Smooth muscle cell (in vitro differentiated cells): ENCODE measurements around the gene SEC14L6. TPM values are rescaled to one million over a fixed set of nuclear protein-coding genes. Genes with fewer than 3 reads are reported as not detected.

Experiments used
- DNase-seq: peaks from one replicate; lab custom pipeline; 2025; ENCODE audit not compliant: unreplicated experiment; lab: John Stamatoyannopoulos, UW
- H2AFZ ChIP-seq: fragments of 200-600 bp; sonication (generic); 2 replicates; pipeline ENCODE4 v1.6.0; 2016; ENCODE audit warnings: antibody characterized with exemption, low read depth, mild to moderate bottlenecking
- H3F3A ChIP-seq: fragments of 200-600 bp; sonication (generic); 2 replicates; pipeline ENCODE4 v1.6.0; 2017; ENCODE audit warnings: antibody characterized with exemption, low read depth
- H3K27ac ChIP-seq: fragments of 200-600 bp; sonication (generic); 2 replicates; pipeline ENCODE4 v1.5.1; 2016; ENCODE audit warnings: low read depth, mild to moderate bottlenecking
- H3K27me3 ChIP-seq: fragments of 200-600 bp; sonication (generic); 2 replicates; pipeline ENCODE4 v1.6.1; 2016; ENCODE audit warnings: low read depth, mild to moderate bottlenecking
- H3K36me3 ChIP-seq: fragments of 200-600 bp; sonication (generic); 2 replicates; pipeline ENCODE4 v1.5.1; 2016; ENCODE audit warnings: low read depth
- H3K4me1 ChIP-seq: fragments of 200-600 bp; sonication (generic); 2 replicates; pipeline ENCODE4 v1.5.1; 2016; ENCODE audit warnings: low read depth
- H3K4me2 ChIP-seq: fragments of 200-600 bp; sonication (generic); 2 replicates; pipeline ENCODE4 v1.6.0; 2016; ENCODE audit warnings: mild to moderate bottlenecking
- H3K4me3 ChIP-seq: fragments of 200-600 bp; sonication (generic); 2 replicates; pipeline ENCODE4 v1.5.1; 2016; ENCODE audit warnings: mild to moderate bottlenecking
- H3K79me2 ChIP-seq: fragments of 200-600 bp; sonication (generic); 2 replicates; pipeline ENCODE4 v1.6.0; 2016; ENCODE audit warnings: low read depth, mild to moderate bottlenecking
- H3K9ac ChIP-seq: fragments of 200-600 bp; sonication (generic); 2 replicates; pipeline ENCODE4 v1.6.0; 2016; ENCODE audit warnings: low read depth
- H3K9me3 ChIP-seq: fragments of 200-600 bp; sonication (generic); replicated peaks from 2 replicates; pipeline ENCODE4 v1.5.1; 2016; ENCODE audit warnings: low read depth
- H4K20me1 ChIP-seq: fragments of 200-600 bp; sonication (generic); 2 replicates; pipeline ENCODE4 v1.6.0; 2016; ENCODE audit warnings: low read depth
- CTCF ChIP-seq: fragments of 200-600 bp; sonication (generic); IDR thresholded peaks from 2 replicates; pipeline ENCODE4 v1.5.1; 2017; ENCODE audit warnings: borderline replicate concordance, mild to moderate bottlenecking, antibody characterized with exemption; ENCODE audit not compliant: insufficient read depth, poor library complexity, severe bottlenecking
- WGBS: methylation state at CpG from one replicate; pipeline ENCODE4 v1.1.7; 2016; ENCODE audit warnings: low lambda C conversion rate; 5-methylcytosine and 5-hydroxymethylcytosine counted together
- polyA plus RNA-seq: library from polyadenylated mRNA; unstranded; fragments of >200 nt; fragmentation: Nextera tagmentation; extraction: Ambion mirVana; gene quantifications from 2 replicates; pipeline ENCODE4 v1.2.1, GENCODE V29; 2016
- total RNA-seq: library from RNA; depleted of rRNA; stranded (reverse); fragments of >200 nt; gene quantifications from 2 replicates; pipeline ENCODE4 v1.2.3, GENCODE V29; 2014

SEC14L6 gene
- total and polyA plus RNA-seq, 2 experiments from 2014 or later: 0.09 TPM; not detected in 1

GRCh38 chr22:30591191-30591587, 44.6 kb upstream of the SEC14L6 start:
- peaks cover 21% of the 10 kb centered on the region for H3K79me2 ChIP-seq
- no peak for TF ChIP-seq CTCF
- peaks cover 7% of the 10 kb centered on the region for H3K4me1 ChIP-seq
- H4K20me1 ChIP-seq: no peaks in the 10 kb centered on the region
- peaks cover 5% of the 10 kb centered on the region for H3K36me3 ChIP-seq
- H3F3A ChIP-seq: no peaks in the 10 kb centered on the region
- H2AFZ ChIP-seq: peak overlapping the region; percentile 88
- H3K27ac ChIP-seq: peak overlapping the region; percentile 98
- no peaks in the 10 kb centered on the region for H3K27me3 ChIP-seq
- peak overlapping the region; percentile 86 for H3K4me2 ChIP-seq
- no peak for DNase-seq
- H3K9me3 ChIP-seq: no peaks in the 10 kb centered on the region
- peak overlapping the region; percentile 58 for H3K4me3 ChIP-seq
- H3K9ac ChIP-seq: peak overlapping the region; percentile 99
- 6% methylated on average over 14 of the region's 14 CpGs for WGBS

GRCh38 chr22:30586414-30586813, 39.9 kb upstream of the SEC14L6 start:
- peaks cover 5% of the 10 kb centered on the region for H3K36me3 ChIP-seq
- H3K4me2 ChIP-seq: no peak overlapping the region
- H2AFZ ChIP-seq: no peak overlapping the region
- no peak overlapping the region for H3K27ac ChIP-seq
- H3K4me1 ChIP-seq: peaks cover 7% of the 10 kb centered on the region
- no peak for DNase-seq
- no peaks in the 10 kb centered on the region for H3K27me3 ChIP-seq
- no peaks in the 10 kb centered on the region for H3F3A ChIP-seq
- no peak overlapping the region for H3K9ac ChIP-seq
- no peaks in the 10 kb centered on the region for H3K9me3 ChIP-seq
- no peak for TF ChIP-seq CTCF
- H4K20me1 ChIP-seq: no peaks in the 10 kb centered on the region
- WGBS: 99% methylated on average over 8 of the region's 8 CpGs
- no peak overlapping the region for H3K4me3 ChIP-seq
- H3K79me2 ChIP-seq: peaks cover 19% of the 10 kb centered on the region

- H4K20me1 ChIP-seq: no peaks in the 10 kb centered on the region
- no peak overlapping the region for H3K4me3 ChIP-seq
- no peaks in the 10 kb centered on the region for H3K9me3 ChIP-seq
- H3K4me1 ChIP-seq: no peaks in the 10 kb centered on the region
- no peak overlapping the region for H3K4me2 ChIP-seq
- H3K36me3 ChIP-seq: peaks cover 5% of the 10 kb centered on the region
- H3K27ac ChIP-seq: no peak overlapping the region
- DNase-seq: no peak
- H3K27me3 ChIP-seq: no peaks in the 10 kb centered on the region
- H3K79me2 ChIP-seq: no peaks in the 10 kb centered on the region
- no peak for TF ChIP-seq CTCF
- H3K9ac ChIP-seq: no peak overlapping the region
- 98% methylated on average over 15 of the region's 15 CpGs for WGBS
- no peak overlapping the region for H2AFZ ChIP-seq
- no peaks in the 10 kb centered on the region for H3F3A ChIP-seq
Measured at GRCh38 chr22:30584441-30584840, 37.9 kb upstream of the SEC14L6 start.

GRCh38 chr22:30582788-30583545, 36.4 kb upstream of the SEC14L6 start:
- Histone ChIP-seq H3K9me3 (no peaks in the 10 kb centered on the region), H3K79me2 (no peaks in the 10 kb centered on the region), H3K27ac (no peak overlapping the region), H3F3A (no peaks in the 10 kb centered on the region), H3K4me3 (no peak overlapping the region), H3K36me3 (no peaks in the 10 kb centered on the region), H3K27me3 (no peaks in the 10 kb centered on the region), H3K9ac (no peak overlapping the region), H3K4me1 (no peaks in the 10 kb centered on the region), H2AFZ (no peak overlapping the region), H4K20me1 (no peaks in the 10 kb centered on the region), H3K4me2 (no peak overlapping the region)
- DNase-seq: no peak
- TF ChIP-seq CTCF: no peak
- whole genome bisulfite sequencing: 80% methylated on average over 13 of the region's 13 CpGs
